Fibroblast of skin of left quadriceps (primary cell): ENCODE measurements around the gene SH3TC1.

ENCODE experiments used
- DNase-seq, 2 experiments: peaks; one replicate each; pipeline ENCODE4 v3.0.0-alpha.2; 2013; ENCODE audit warnings: low read depth in 2 of 2

SH3TC1 gene

GRCh38 chr4:8242782-8243560 is 43.9 kb downstream of the SH3TC1 start:
- no peak for DNase-seq

- DNase-seq, result no peak
Measured at GRCh38 chr4:8244001-8244757, 45.1 kb downstream of the SH3TC1 start.

- DNase-seq, result no peak
Measured at GRCh38 chr4:8244931-8245460, 45.9 kb downstream of the SH3TC1 start.

GRCh38 chr4:8245884-8246833 is 47.1 kb downstream of the SH3TC1 start:
- no peak for DNase-seq

- no peak for DNase-seq
Measured at GRCh38 chr4:8247047-8247930, 48.2 kb downstream of the SH3TC1 start.

GRCh38 chr4:8248091-8248490 is 49.0 kb downstream of the SH3TC1 start:
- no peak for DNase-seq

GRCh38 chr4:8250227-8250626 is 51.1 kb downstream of the SH3TC1 start:
- DNase-seq, result no peak

GRCh38 chr4:8250637-8251036 is 51.5 kb downstream of the SH3TC1 start:
- no peak for DNase-seq

GRCh38 chr4:8251110-8251883 is 52.2 kb downstream of the SH3TC1 start:
- DNase-seq, result no peak

- no peak for DNase-seq
Measured at GRCh38 chr4:8252301-8253173, 53.4 kb downstream of the SH3TC1 start.

GRCh38 chr4:8254076-8254475 is 55.0 kb downstream of the SH3TC1 start:
- DNase-seq, result no peak

- DNase-seq, result no peak
Measured at GRCh38 chr4:8255698-8256441, 56.8 kb downstream of the SH3TC1 start.

GRCh38 chr4:8257854-8258253 is 58.8 kb downstream of the SH3TC1 start:
- DNase-seq, result no peak

GRCh38 chr4:8258552-8259212 is 59.6 kb downstream of the SH3TC1 start:
- no peak for DNase-seq

- no peak for DNase-seq
Measured at GRCh38 chr4:8259743-8260430, 60.8 kb downstream of the SH3TC1 start.

- DNase-seq, result peak; percentile 61 to 65
Measured at GRCh38 chr4:8260656-8261111, 61.6 kb downstream of the SH3TC1 start.
